HCT116 (cell line): Measurements from ENCODE around the gene ZNF140. TPM values are rescaled to one million over a fixed set of nuclear protein-coding genes. Genes with fewer than 3 reads are reported as not detected.

ENCODE experiments used
- ATAC-seq: fragments of 200-7000 bp; cut with Tn5 transposase; 2 replicates; pipeline ENCODE4 v1.9.1; 2020; ENCODE audit warnings: mild to moderate bottlenecking, moderate library complexity
- Bru-seq: library from RNA; stranded (reverse); fragments of 400-500 nt; gene quantifications from one replicate; lab custom pipeline; 2021; lab: Mats Ljungman, UMichigan
- BruChase-seq, 2 experiments: library from RNA; stranded (reverse); fragments of 400-500 nt; gene quantifications; one replicate each; lab custom pipeline; 2021; lab: Mats Ljungman, UMichigan
- BruUV-seq: library from RNA; stranded (reverse); fragments of 400-500 nt; replicated peaks from 2 replicates; lab custom pipeline; 2021; lab: Mats Ljungman, UMichigan
- CTCF ChIA-PET: fragments of 300-600 bp; sonication (Branson Sonifier 250); formaldehyde crosslinking; loops from one replicate; lab custom pipeline; 2021; ENCODE audit warnings: antibody characterized with exemption; lab: Charles Lee
- POLR2A ChIA-PET: fragments of 300-600, 350-600 bp; sonication (Branson Sonifier 250); formaldehyde crosslinking; loops from one replicate; lab custom pipeline; 2021; ENCODE audit warnings: antibody characterized with exemption; lab: Charles Lee
- RAD21 ChIA-PET, 2 experiments: fragments of 300-600 bp; sonication (Branson Sonifier 250); formaldehyde crosslinking; loops; one replicate each; lab custom pipeline; 2023; ENCODE audit warnings: low total read pairs in 2 of 2; ENCODE audit not compliant: uncharacterized antibody in 2 of 2, unreplicated experiment in 2 of 2, low non-redundant PET in 1 of 2; lab: Charles Lee
- DNase-seq: peaks from one replicate; pipeline ENCODE4 v3.0.0-alpha.2; 2010; ENCODE audit warnings: low read depth, low spot score
- H2AFZ ChIP-seq: fragments of 200-600 bp; shearing (Covaris generic), sonication (generic); 2 replicates; pipeline ENCODE4 v1.6.1; 2017; ENCODE audit warnings: low read depth, mixed run types, mixed read lengths, antibody characterized with exemption, low read length; ENCODE audit not compliant: poor library complexity, severe bottlenecking
- H3K27ac ChIP-seq: 2 replicates; pipeline ENCODE4 v1.5.1; 2012; ENCODE audit warnings: low read depth, low read length
- H3K27me3 ChIP-seq: fragments of 200-600 bp; sonication (generic); 2 replicates; pipeline ENCODE4 v1.6.1; 2016; ENCODE audit warnings: mixed run types, low read length, mixed read lengths; ENCODE audit not compliant: insufficient read depth
- H3K36me3 ChIP-seq, 2 experiments: fragments of 200-500 bp in 1 of 2; fragments of 200-600 bp in 1 of 2; sonication (Bioruptor generic) in 1 of 2; sonication (generic) in 1 of 2; 2 replicates each; pipeline versions ENCODE4 v1.5.1 to v1.6.1; 2014 to 2016; ENCODE audit warnings: low read length in 2 of 2, inconsistent platforms in 1 of 2, mixed read lengths in 1 of 2, mixed run types in 1 of 2; ENCODE audit not compliant: insufficient read depth in 2 of 2, control insufficient read depth in 1 of 2
- H3K4me1 ChIP-seq, 2 experiments: fragments of 200-600 bp in 1 of 2; sonication (generic) in 1 of 2; 2 replicates each; pipeline versions ENCODE4 v1.5.1 to v1.6.1; 2012 to 2017; ENCODE audit warnings: low read length in 2 of 2, inconsistent platforms in 1 of 2, mild to moderate bottlenecking in 1 of 2, mixed read lengths in 1 of 2, mixed run types in 1 of 2, moderate library complexity in 1 of 2; ENCODE audit not compliant: insufficient read depth in 2 of 2, control insufficient read depth in 1 of 2
- H3K4me2 ChIP-seq: fragments of 200-600 bp; sonication (generic); 2 replicates; pipeline ENCODE4 v1.6.1; 2017; ENCODE audit warnings: mixed run types, low read length, mixed read lengths
- H3K4me3 ChIP-seq, 2 experiments: fragments of 200-600 bp in 1 of 2; sonication (generic) in 1 of 2; replicated peaks in 1 of 2; 2 replicates each; pipeline ENCODE4 v1.5.1; 2011 to 2016; ENCODE audit warnings: low read length in 2 of 2, control low read depth in 1 of 2, low read depth in 1 of 2, mild to moderate bottlenecking in 1 of 2, mixed read lengths in 1 of 2, mixed run types in 1 of 2
- H3K79me2 ChIP-seq: fragments of 200-600 bp; sonication (generic); 2 replicates; pipeline ENCODE4 v1.6.1; 2017; ENCODE audit warnings: mild to moderate bottlenecking, mixed run types, low read length, moderate library complexity, mixed read lengths; ENCODE audit not compliant: insufficient read depth
- H3K9ac ChIP-seq: fragments of 200-600 bp; sonication (generic); 2 replicates; pipeline ENCODE4 v1.6.1; 2016; ENCODE audit warnings: low read length, mixed read lengths
- H3K9me2 ChIP-seq: fragments of 200-600 bp; sonication (generic), shearing (Covaris generic); 2 replicates; pipeline ENCODE4 v1.6.1; 2017; ENCODE audit warnings: mixed run types, mild to moderate bottlenecking, moderate library complexity; ENCODE audit not compliant: insufficient read depth
- H3K9me3 ChIP-seq, 2 experiments: fragments of 200-500 bp in 1 of 2; fragments of 200-600 bp in 1 of 2; sonication (Bioruptor generic) in 1 of 2; sonication (generic) in 1 of 2; 2 replicates each; pipeline ENCODE4 v1.6.1; 2014 to 2017; ENCODE audit warnings: low read length in 2 of 2, mixed read lengths in 2 of 2, inconsistent platforms in 1 of 2, low read depth in 1 of 2, mild to moderate bottlenecking in 1 of 2, mixed run types in 1 of 2, moderate library complexity in 1 of 2; ENCODE audit not compliant: control insufficient read depth in 1 of 2, insufficient read depth in 1 of 2
- H4K20me1 ChIP-seq: fragments of 200-600 bp; sonication (generic), shearing (Covaris generic); 2 replicates; pipeline ENCODE4 v1.6.1; 2017; ENCODE audit warnings: mixed run types, mild to moderate bottlenecking, moderate library complexity; ENCODE audit not compliant: insufficient read depth
- CBX3 ChIP-seq: IDR thresholded peaks from 2 replicates; pipeline ENCODE4 v1.6.1; 2012; ENCODE audit warnings: low read depth
- CEBPB ChIP-seq: IDR thresholded peaks from 2 replicates; pipeline ENCODE4 v1.6.1; 2012; ENCODE audit warnings: low read depth
- EZH2 ChIP-seq: fragments of 200-600 bp; sonication (generic); IDR thresholded peaks from 2 replicates; pipeline ENCODE4 v1.6.1; 2017; ENCODE audit warnings: antibody characterized with exemption, mixed run types
- JUND ChIP-seq: IDR thresholded peaks from 2 replicates; pipeline ENCODE4 v1.6.1; 2012
- SRF ChIP-seq: IDR thresholded peaks from 2 replicates; pipeline ENCODE4 v1.6.1; 2012; ENCODE audit warnings: low read depth
- ZFX ChIP-seq: fragments of 450-650 bp; IDR thresholded peaks from 2 replicates; pipeline ENCODE4 v1.6.1; 2017
- intact Hi-C: fragments of 100-400 bp; cut with micrococcal nuclease; formaldehyde crosslinking; loops from 2 replicates; pipeline ENCODE4 v1.10.0; 2022
- long read RNA-seq: library from polyadenylated mRNA; unstranded; transcript quantifications from one replicate; pipeline ENCODE4 v2.0.0, GENCODE V29; 2021; ENCODE audit not compliant: unreplicated experiment
- polyA plus RNA-seq: library from polyadenylated mRNA; unstranded; fragments of >200 nt; gene quantifications from 2 replicates; pipeline ENCODE4 v1.2.1, GENCODE V29; 2012; ENCODE audit warnings: missing spikeins
- total RNA-seq: library from RNA; stranded (reverse); gene quantifications from one replicate; pipeline ENCODE4 v1.2.1, GENCODE V29; 2021; ENCODE audit not compliant: unreplicated experiment
- TF ChIP-seq, protein P1 (sequence below): IDR thresholded peaks from 2 replicates; pipeline ENCODE4 v1.6.1; 2012
- TF ChIP-seq, protein P2 (sequence below): IDR thresholded peaks from 2 replicates; pipeline ENCODE4 v1.6.1; 2012
- TF ChIP-seq, protein P3 (sequence below): IDR thresholded peaks from 2 replicates; pipeline ENCODE4 v1.6.1; 2011; ENCODE audit warnings: mild to moderate bottlenecking, low read length, moderate library complexity; ENCODE audit not compliant: insufficient replicate concordance; ENCODE audit errors: extremely low read depth
- TF ChIP-seq, protein P4 (sequence below): IDR thresholded peaks from 2 replicates; pipeline ENCODE4 v1.6.1; 2012; ENCODE audit warnings: low read depth

ZNF140 gene
- not detected for total RNA-seq
- polyA plus RNA-seq: not detected in 2 replicates
- percentile 13 among the genes with signal in this experiment for Bru-seq, nascent RNA
- percentile 12 among the genes with signal in this experiment for BruChase-seq, experiment 1, labeled RNA remaining after a 6-hour chase
- percentile 11 among the genes with signal in this experiment for BruChase-seq, experiment 2, labeled RNA remaining after a 2-hour chase
- long read RNA-seq: 0 reads

DNA sequence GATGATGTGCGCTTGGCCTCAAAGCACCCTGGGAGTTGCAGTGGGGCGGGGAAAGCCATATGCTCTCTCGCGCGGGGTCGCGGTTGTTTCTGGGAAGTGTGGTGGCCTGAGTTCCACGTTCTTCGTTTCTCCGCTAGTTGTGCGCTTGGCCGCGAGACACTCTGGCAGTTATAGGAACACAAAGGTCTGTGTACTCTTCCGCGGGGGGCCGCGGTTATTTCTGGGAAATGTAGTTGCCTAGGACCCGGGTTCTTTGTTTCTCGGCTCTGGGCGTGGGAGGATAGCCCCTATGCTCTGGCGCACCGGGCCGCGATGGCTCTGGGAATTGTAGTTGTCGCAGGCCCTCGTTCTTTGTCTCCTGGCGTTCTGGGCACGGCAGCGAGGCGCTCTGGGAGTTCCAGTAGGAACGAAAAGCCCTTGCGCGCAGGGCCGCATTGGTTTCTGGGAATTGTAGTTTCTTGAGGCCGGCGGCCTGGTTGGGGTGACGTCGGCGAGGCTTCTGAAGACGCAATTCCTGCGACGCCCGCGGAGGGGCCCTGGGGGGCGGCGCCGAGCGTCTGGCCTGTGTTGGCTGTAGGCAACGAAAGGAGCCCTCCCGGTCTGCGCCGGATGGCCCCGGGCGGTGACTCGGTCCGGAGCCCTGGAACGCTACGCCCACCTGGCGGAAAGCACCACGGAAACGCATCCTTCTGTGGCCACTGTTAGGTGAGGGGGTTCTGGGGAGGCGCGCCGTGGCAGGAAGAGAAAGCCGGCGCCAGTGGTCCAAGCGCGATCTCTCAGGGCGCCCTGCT, at the start of gene ZNF140:
ZNF140 (plus strand) TSS at position 556 of the 791 bp plus-strand sequence. CDS start 398 bp downstream, outside the sequence.
- no peak for TF ChIP-seq SRF
- no peak for TF ChIP-seq JUND
- TF ChIP-seq ZFX: no peak
- no peak for TF ChIP-seq CBX3
- TF ChIP-seq CEBPB: no peak
- no peak within 1 kb of the TSS for H2AFZ ChIP-seq
- no peak within 1 kb of the TSS for H3K27ac ChIP-seq
- ChIA-PET POLR2A (no interaction called here), RAD21 (no interaction called here), CTCF (no interaction called here)
- no peak within 1 kb of the TSS for H3K4me3 ChIP-seq
- DNase-seq (no peak), ATAC-seq (no peak)
- no peaks in the 10 kb centered on the region for H3K4me1 ChIP-seq
- no TSS peak for BruUV-seq
- H3K9me2 ChIP-seq: no peaks in the 10 kb centered on the region
- H3K9ac ChIP-seq: no peak within 1 kb of the TSS
- no peaks in the 10 kb centered on the region for H3K36me3 ChIP-seq
- no peaks in the 10 kb centered on the region for H3K27me3 ChIP-seq
- H3K4me2 ChIP-seq: no peak within 1 kb of the TSS
- H4K20me1 ChIP-seq: no peaks in the 10 kb centered on the region
- intact Hi-C loops: no loop called here
- no peaks in the 10 kb centered on the region for H3K79me2 ChIP-seq
- H3K9me3 ChIP-seq: peaks cover 4 to 13% of the 10 kb centered on the region in 2 experiments; a peak in 2 of 4 replicates

DNA sequence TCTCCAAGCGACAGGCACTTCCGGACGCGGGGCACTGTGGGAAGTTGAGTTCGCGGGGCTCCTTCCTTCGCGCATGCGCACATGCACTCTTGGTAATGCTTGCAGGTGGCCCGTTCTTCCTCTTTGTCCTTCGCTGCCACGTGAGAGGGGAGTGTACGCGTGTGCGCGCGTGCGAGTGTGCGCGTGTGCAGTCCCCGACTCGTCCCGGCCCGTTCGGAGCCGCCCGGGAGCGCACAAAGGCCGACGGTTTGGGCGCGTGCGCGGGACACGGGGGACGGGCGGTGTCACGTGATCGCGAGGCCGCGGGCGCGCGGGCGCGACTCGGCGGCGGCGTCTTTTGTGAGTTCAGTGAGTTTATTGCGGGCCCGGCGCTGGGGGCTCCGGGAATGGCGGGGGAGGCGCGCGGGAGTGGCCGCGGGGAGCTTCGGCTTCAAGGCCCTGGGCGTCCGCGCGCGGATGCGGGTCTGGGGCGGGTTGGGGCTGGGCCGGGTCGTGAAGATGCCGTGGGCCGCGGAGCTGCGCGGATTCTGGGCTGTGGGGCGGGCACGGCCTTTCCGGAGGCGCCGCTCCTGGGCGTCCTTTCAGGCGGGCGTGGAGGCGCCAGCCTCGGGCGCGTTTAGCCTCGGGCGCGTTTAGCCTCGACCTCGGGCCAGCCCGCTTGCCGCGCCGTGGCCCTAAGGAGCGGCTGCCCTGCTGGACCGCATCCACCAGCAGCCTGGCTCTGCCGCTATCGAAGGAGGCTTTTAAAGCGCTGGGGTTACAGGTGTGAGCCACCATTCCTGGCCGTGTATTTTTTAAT, 43.3 kb upstream of the ZNF140 start, which contains the start of gene ZNF84:
ZNF84 (plus strand) TSS at position 303 of the 799 bp plus-strand sequence. CDS start 3,959 bp downstream, outside the sequence.
- Histone ChIP-seq H3K4me2 (peak within 1 kb of the TSS; percentile 80), H3K9me3 (peaks cover 36 to 39% of the 10 kb centered on the region in 2 experiments), H4K20me1 (no peaks in the 10 kb centered on the region), H3K27me3 (no peaks in the 10 kb centered on the region), H3K9ac (peak within 1 kb of the TSS; percentile 56), H3K4me1 (peaks cover 0 to 4% of the 10 kb centered on the region in 2 experiments; a peak in 1 of 4 replicates), H3K4me3 (peak within 1 kb of the TSS; percentile 59 to 62), H3K9me2 (no peaks in the 10 kb centered on the region), H3K27ac (peak within 1 kb of the TSS; percentile 81), H3K36me3 (peaks cover 4 to 21% of the 10 kb centered on the region in 2 experiments; a peak in 3 of 4 replicates), H2AFZ (no peak within 1 kb of the TSS), H3K79me2 (peaks cover 21% of the 10 kb centered on the region; the same call in 1 of the 2 replicates)
- intact Hi-C loops: loop anchor here (1.0 to 2.0 kb wide), 2 partner anchors 51 to 144 kb away; partner anchors contain the start of genes ZNF26 and ZNF268
- BruUV-seq: no TSS peak
- ChIA-PET POLR2A (no interaction called here), CTCF (no interaction called here), RAD21 (no interaction called here)
- peak; percentile 93 for ATAC-seq
- DNase-seq: peak; percentile 86
- TF ChIP-seq, protein P1, sequence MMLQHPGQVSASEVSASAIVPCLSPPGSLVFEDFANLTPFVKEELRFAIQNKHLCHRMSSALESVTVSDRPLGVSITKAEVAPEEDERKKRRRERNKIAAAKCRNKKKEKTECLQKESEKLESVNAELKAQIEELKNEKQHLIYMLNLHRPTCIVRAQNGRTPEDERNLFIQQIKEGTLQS: no peak
- TF ChIP-seq, protein P2, sequence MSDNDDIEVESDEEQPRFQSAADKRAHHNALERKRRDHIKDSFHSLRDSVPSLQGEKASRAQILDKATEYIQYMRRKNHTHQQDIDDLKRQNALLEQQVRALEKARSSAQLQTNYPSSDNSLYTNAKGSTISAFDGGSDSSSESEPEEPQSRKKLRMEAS: peak; percentile 95
- TF ChIP-seq, protein P3, sequence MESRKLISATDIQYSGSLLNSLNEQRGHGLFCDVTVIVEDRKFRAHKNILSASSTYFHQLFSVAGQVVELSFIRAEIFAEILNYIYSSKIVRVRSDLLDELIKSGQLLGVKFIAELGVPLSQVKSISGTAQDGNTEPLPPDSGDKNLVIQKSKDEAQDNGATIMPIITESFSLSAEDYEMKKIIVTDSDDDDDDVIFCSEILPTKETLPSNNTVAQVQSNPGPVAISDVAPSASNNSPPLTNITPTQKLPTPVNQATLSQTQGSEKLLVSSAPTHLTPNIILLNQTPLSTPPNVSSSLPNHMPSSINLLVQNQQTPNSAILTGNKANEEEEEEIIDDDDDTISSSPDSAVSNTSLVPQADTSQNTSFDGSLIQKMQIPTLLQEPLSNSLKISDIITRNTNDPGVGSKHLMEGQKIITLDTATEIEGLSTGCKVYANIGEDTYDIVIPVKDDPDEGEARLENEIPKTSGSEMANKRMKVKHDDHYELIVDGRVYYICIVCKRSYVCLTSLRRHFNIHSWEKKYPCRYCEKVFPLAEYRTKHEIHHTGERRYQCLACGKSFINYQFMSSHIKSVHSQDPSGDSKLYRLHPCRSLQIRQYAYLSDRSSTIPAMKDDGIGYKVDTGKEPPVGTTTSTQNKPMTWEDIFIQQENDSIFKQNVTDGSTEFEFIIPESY: no peak
- TF ChIP-seq, protein P4, sequence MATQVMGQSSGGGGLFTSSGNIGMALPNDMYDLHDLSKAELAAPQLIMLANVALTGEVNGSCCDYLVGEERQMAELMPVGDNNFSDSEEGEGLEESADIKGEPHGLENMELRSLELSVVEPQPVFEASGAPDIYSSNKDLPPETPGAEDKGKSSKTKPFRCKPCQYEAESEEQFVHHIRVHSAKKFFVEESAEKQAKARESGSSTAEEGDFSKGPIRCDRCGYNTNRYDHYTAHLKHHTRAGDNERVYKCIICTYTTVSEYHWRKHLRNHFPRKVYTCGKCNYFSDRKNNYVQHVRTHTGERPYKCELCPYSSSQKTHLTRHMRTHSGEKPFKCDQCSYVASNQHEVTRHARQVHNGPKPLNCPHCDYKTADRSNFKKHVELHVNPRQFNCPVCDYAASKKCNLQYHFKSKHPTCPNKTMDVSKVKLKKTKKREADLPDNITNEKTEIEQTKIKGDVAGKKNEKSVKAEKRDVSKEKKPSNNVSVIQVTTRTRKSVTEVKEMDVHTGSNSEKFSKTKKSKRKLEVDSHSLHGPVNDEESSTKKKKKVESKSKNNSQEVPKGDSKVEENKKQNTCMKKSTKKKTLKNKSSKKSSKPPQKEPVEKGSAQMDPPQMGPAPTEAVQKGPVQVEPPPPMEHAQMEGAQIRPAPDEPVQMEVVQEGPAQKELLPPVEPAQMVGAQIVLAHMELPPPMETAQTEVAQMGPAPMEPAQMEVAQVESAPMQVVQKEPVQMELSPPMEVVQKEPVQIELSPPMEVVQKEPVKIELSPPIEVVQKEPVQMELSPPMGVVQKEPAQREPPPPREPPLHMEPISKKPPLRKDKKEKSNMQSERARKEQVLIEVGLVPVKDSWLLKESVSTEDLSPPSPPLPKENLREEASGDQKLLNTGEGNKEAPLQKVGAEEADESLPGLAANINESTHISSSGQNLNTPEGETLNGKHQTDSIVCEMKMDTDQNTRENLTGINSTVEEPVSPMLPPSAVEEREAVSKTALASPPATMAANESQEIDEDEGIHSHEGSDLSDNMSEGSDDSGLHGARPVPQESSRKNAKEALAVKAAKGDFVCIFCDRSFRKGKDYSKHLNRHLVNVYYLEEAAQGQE: no peak
- TF ChIP-seq CEBPB: no peak
- TF ChIP-seq EZH2: no peak
